Lung microvascular endothelial cell (primary cell): Measurements from ENCODE around the gene GANC. TPM values are rescaled to one million over a fixed set of nuclear protein-coding genes. Genes with fewer than 3 reads are reported as not detected.
"Not testable (repeated sequence)": the region's sequence is repeated elsewhere in the genome, so short reads cannot be mapped to it uniquely, and the experiment has no call there.

Source experiments
- DNase-seq, 2 donors: peaks; one replicate each; pipeline versions ENCODE4 v3.0.0 to v3.0.0-alpha.2; 2010; ENCODE audit warnings: low read depth in 2 of 2
- total RNA-seq: library from RNA; depleted of rRNA; stranded (reverse); fragments of >200 nt; gene quantifications from 2 replicates; pipeline ENCODE4 v1.2.1, GENCODE V29; 2014

Gene GANC
- total RNA-seq, 1 donor from 2014 or later, result 7.3 TPM

- DNase-seq, result no peak
Measured at GRCh38 chr15:42282926-42283325, 9.9 kb downstream of the GANC start.

- no peak for DNase-seq
Measured at GRCh38 chr15:42283671-42284070, 10.7 kb downstream of the GANC start.

GRCh38 chr15:42284551-42284950 is 11.6 kb downstream of the GANC start:
- DNase-seq, result no peak

GRCh38 chr15:42285034-42285433 is 12.0 kb downstream of the GANC start:
- no peak for DNase-seq

- no peak for DNase-seq
Measured at GRCh38 chr15:42286445-42287029, 13.5 kb downstream of the GANC start.

- no peak for DNase-seq
Measured at GRCh38 chr15:42287931-42288330, 14.9 kb downstream of the GANC start.

GRCh38 chr15:42289166-42289565 is 16.2 kb downstream of the GANC start:
- DNase-seq, result peak; percentile 14 to 15

- not testable (repeated sequence) for DNase-seq
Measured at GRCh38 chr15:42301004-42301403, 28.0 kb downstream of the GANC start.

- no peak for DNase-seq
Measured at GRCh38 chr15:42306681-42307080, 33.7 kb downstream of the GANC start.

- DNase-seq, result no peak
Measured at GRCh38 chr15:42313463-42313862, 40.5 kb downstream of the GANC start.

- no peak for DNase-seq
Measured at GRCh38 chr15:42314818-42315217, 41.8 kb downstream of the GANC start.

- no peak for DNase-seq
Measured at GRCh38 chr15:42315521-42315920, 42.5 kb downstream of the GANC start.

GRCh38 chr15:42316282-42316805 is 43.3 kb downstream of the GANC start:
- DNase-seq, result not testable (repeated sequence)

- DNase-seq, result no peak
Measured at GRCh38 chr15:42319206-42319605, 46.2 kb downstream of the GANC start.

GRCh38 chr15:42324308-42324707 is 51.3 kb downstream of the GANC start:
- DNase-seq, result peak in 1 of 2 donors; percentile 79

GRCh38 chr15:42329161-42329560 is 56.2 kb downstream of the GANC start:
- DNase-seq, result no peak

GRCh38 chr15:42329992-42330391 is 57.0 kb downstream of the GANC start:
- no peak for DNase-seq

- DNase-seq, result no peak
Measured at GRCh38 chr15:42331235-42331634, 58.2 kb downstream of the GANC start.

GRCh38 chr15:42332331-42332730 is 59.3 kb downstream of the GANC start:
- peak in 1 of 2 donors; percentile 66 for DNase-seq

GRCh38 chr15:42335074-42335473 is 62.1 kb downstream of the GANC start:
- DNase-seq, result no peak

GRCh38 chr15:42336650-42337049 is 63.6 kb downstream of the GANC start:
- DNase-seq, result not testable (repeated sequence)

- not testable (repeated sequence) for DNase-seq
Measured at GRCh38 chr15:42337104-42337503, 64.1 kb downstream of the GANC start.

- no peak for DNase-seq
Measured at GRCh38 chr15:42338500-42338899, 65.5 kb downstream of the GANC start.
